Spleen (tissue), 11 donors: ENCODE measurements around the gene RAD51D. TPM values are rescaled to one million over a fixed set of nuclear protein-coding genes. Genes with fewer than 3 reads are reported as not detected.

Experiments used
- DNase-seq: peaks from one replicate; pipeline ENCODE4 v3.0.0-alpha.2; 2020
- H3K27ac ChIP-seq, 8 donors: fragments of 200-600 bp; sonication (generic) in 7 of 8; 1 replicate in 4 of 8; 2 replicates in 4 of 8; pipeline versions ENCODE4 v1.5.0 to v1.8.0; 2016 to 2021; ENCODE audit warnings: inconsistent platforms in 4 of 8, mild to moderate bottlenecking in 4 of 8, moderate library complexity in 1 of 8
- H3K27me3 ChIP-seq, 7 donors: fragments of 200-600 bp; sonication (generic) in 6 of 7; replicated peaks in 1 of 7; 1 replicate in 4 of 7; 2 replicates in 3 of 7; pipeline versions ENCODE4 v1.5.0 to v1.8.0; 2016 to 2021; ENCODE audit warnings: inconsistent platforms in 3 of 7, mild to moderate bottlenecking in 1 of 7
- H3K36me3 ChIP-seq, 6 donors: fragments of 200-600 bp; sonication (generic) in 5 of 6; 1 replicate in 4 of 6; 2 replicates in 2 of 6; pipeline versions ENCODE4 v1.5.0 to v1.8.0; 2016 to 2021; ENCODE audit warnings: inconsistent platforms in 2 of 6
- H3K4me1 ChIP-seq, 6 donors: fragments of 200-600 bp; sonication (generic) in 5 of 6; 1 replicate in 3 of 6; 2 replicates in 3 of 6; pipeline versions ENCODE4 v1.5.0 to v1.8.0; 2016 to 2021; ENCODE audit warnings: inconsistent platforms in 3 of 6
- H3K4me3 ChIP-seq, 8 donors: fragments of 200-600 bp; sonication (generic) in 7 of 8; 1 replicate in 4 of 8; 2 replicates in 4 of 8; pipeline versions ENCODE4 v1.5.0 to v1.8.0; 2016 to 2021; ENCODE audit warnings: inconsistent platforms in 4 of 8, mild to moderate bottlenecking in 4 of 8, moderate library complexity in 2 of 8
- H3K9me3 ChIP-seq, 8 donors: fragments of 200-600 bp; sonication (generic) in 7 of 8; 1 replicate in 4 of 8; 2 replicates in 4 of 8; pipeline versions ENCODE4 v1.5.0 to v1.8.0; 2016 to 2021; ENCODE audit warnings: inconsistent platforms in 4 of 8
- POLR2A ChIP-seq, 3 donors: fragments of 450-650 bp; IDR thresholded peaks; one replicate each; pipeline ENCODE4 v1.5.1; 2017; ENCODE audit warnings: antibody characterized with exemption in 3 of 3, mild to moderate bottlenecking in 1 of 3
- POLR2AphosphoS5 ChIP-seq, 3 donors: sonication (generic); formaldehyde crosslinking; IDR thresholded peaks; one replicate each; pipeline ENCODE4 v1.5.1; 2017; ENCODE audit warnings: antibody characterized with exemption in 3 of 3
- WGBS, 5 donors: extraction: QIAGEN DNeasy Blood & Tissue Kit in 3 of 5; methylation state at CpG; one replicate each; pipeline versions ENCODE4 v1.1.5 to v1.1.7; 2013 to 2018; 5-methylcytosine and 5-hydroxymethylcytosine counted together
- intact Hi-C: fragments of 100-400 bp; cut with DNase I; formaldehyde crosslinking; loops from one replicate; pipeline ENCODE4 v1.15.0; 2023; ENCODE audit warnings: low total_unique reads
- polyA plus RNA-seq, 3 donors: library from polyadenylated mRNA; stranded (reverse); fragments of 200-250 nt; gene quantifications; one replicate each; pipeline ENCODE4 v1.2.1, GENCODE V29; 2013
- total RNA-seq, 7 donors: library from RNA; depleted of rRNA in 3 of 7; stranded (reverse); fragments of >200 nt in 3 of 7; fragmentation: NEBNext Ultra II Directional in 4 of 7; extraction: Animal tissue kit (Norgen Biotek cat#: 25700) in 4 of 7; gene quantifications; one replicate each; pipeline versions ENCODE4 v1.1.0 to v1.2.1, GENCODE V29; 2016 to 2021
- TF ChIP-seq, protein P1 (sequence below), 11 experiments: fragments of 200-600 bp in 7 of 11; fragments of 450-650 bp in 4 of 11; sonication (generic) in 4 of 11; IDR thresholded peaks in 8 of 11; conservative IDR thresholded peaks in 3 of 11; 1 replicate in 7 of 11; 2 replicates in 4 of 11; pipeline versions ENCODE4 v1.4.0 to v1.8.0; 2016 to 2021; ENCODE audit warnings: antibody characterized with exemption in 11 of 11, inconsistent platforms in 4 of 11, mild to moderate bottlenecking in 1 of 11
- donor health status: healthy with polysubstance abuse.
- donor health status: DM: no; HTN: no; CAD: no; lungs with moderate emphysema.
- donor health status: DM: no; HTN: no; CAD: no.
- donor health status: Bipolar disorder and iron deficiency.
- donor health status: healthy.
- donor health status: DM: no; HTN: no; CAD: no.
- donor health status: DM: yes; HTN: yes; CAD: no.

Gene RAD51D
- total and polyA plus RNA-seq, 10 donors = 4.0 to 24.1 (median 14.4) TPM

- Histone ChIP-seq H3K27me3 (no peaks in the 10 kb centered on the region), H3K27ac (no peak overlapping the region), H3K4me3 (no peak overlapping the region), H3K36me3 (peaks cover 0 to 28% (median 0%) of the 10 kb centered on the region in 6 donors), H3K9me3 (no peaks in the 10 kb centered on the region), H3K4me1 (peaks cover under 1 to 53% (median 13%) of the 10 kb centered on the region in 6 donors)
- 96 to 100% (median 100%) methylated on average over 1 of the region's 1 CpG for WGBS, 5 donors
- no peak for DNase-seq
- TF ChIP-seq POLR2A (IDR thresholded peaks at IDR 0.05) = no peak
- TF ChIP-seq, protein P1, sequence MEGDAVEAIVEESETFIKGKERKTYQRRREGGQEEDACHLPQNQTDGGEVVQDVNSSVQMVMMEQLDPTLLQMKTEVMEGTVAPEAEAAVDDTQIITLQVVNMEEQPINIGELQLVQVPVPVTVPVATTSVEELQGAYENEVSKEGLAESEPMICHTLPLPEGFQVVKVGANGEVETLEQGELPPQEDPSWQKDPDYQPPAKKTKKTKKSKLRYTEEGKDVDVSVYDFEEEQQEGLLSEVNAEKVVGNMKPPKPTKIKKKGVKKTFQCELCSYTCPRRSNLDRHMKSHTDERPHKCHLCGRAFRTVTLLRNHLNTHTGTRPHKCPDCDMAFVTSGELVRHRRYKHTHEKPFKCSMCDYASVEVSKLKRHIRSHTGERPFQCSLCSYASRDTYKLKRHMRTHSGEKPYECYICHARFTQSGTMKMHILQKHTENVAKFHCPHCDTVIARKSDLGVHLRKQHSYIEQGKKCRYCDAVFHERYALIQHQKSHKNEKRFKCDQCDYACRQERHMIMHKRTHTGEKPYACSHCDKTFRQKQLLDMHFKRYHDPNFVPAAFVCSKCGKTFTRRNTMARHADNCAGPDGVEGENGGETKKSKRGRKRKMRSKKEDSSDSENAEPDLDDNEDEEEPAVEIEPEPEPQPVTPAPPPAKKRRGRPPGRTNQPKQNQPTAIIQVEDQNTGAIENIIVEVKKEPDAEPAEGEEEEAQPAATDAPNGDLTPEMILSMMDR (IDR thresholded peaks at IDR 0.05 in 8 of 11, conservative IDR thresholded peaks at IDR 0.05 in 3 of 11) = no peak
- TF ChIP-seq POLR2AphosphoS5 (IDR thresholded peaks at IDR 0.05) = no peak
- intact Hi-C loops = no loop called here
These were observed 62.2 kb downstream of the RAD51D start for GRCh38 chr17:35057332-35057915.

DNA sequence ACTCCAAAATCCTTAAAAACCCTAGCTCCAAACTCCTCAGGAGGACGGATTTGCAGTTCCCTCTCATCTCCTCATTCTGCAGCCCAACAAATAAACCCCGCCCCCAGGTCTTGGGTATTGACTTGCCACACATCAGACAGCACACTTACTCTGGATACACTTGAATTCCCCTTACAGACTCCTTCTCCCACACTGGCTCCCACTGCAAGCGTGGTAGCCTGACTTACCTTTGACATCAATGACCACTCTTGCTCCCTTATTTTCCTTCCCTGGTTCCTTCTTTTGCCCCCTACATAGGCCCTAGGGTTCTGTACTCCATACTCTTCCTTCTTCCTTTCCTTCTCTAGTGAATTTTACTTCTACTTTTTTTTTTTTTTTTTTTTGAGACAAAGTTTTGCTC lies 63.6 kb downstream of the RAD51D start:
- Histone ChIP-seq H3K27me3 (no peaks in the 10 kb centered on the region), H3K9me3 (no peaks in the 10 kb centered on the region), H3K4me3 (no peak overlapping the region), H3K27ac (no peak overlapping the region), H3K36me3 (peaks cover 0 to 28% (median 0%) of the 10 kb centered on the region in 6 donors), H3K4me1 (peaks cover 13 to 53% (median 24%) of the 10 kb centered on the region in 6 donors)
- intact Hi-C loops = no loop called here
- WGBS, 5 donors = 85 to 93% (median 88%) methylated on average over 3 of the region's 3 CpGs
- TF ChIP-seq, protein P1 (IDR thresholded peaks at IDR 0.05 in 8 of 11, conservative IDR thresholded peaks at IDR 0.05 in 3 of 11) = no peak
- no peak for TF ChIP-seq POLR2AphosphoS5 (IDR thresholded peaks at IDR 0.05)
- no peak for TF ChIP-seq POLR2A (IDR thresholded peaks at IDR 0.05)
- no peak for DNase-seq

GRCh38 chr17:35053204-35053603 lies 66.5 kb downstream of the RAD51D start:
- Histone ChIP-seq H3K27me3 (no peaks in the 10 kb centered on the region), H3K36me3 (peaks cover 0 to 9% (median 0%) of the 10 kb centered on the region in 6 donors), H3K9me3 (no peaks in the 10 kb centered on the region), H3K27ac (peak overlapping the region in 5 of 8 donors; percentile 86 to 90 (median 89)), H3K4me1 (peaks cover 25 to 70% (median 41%) of the 10 kb centered on the region in 6 donors), H3K4me3 (no peak overlapping the region)
- TF ChIP-seq, protein P1 (IDR thresholded peaks at IDR 0.05 in 8 of 11, conservative IDR thresholded peaks at IDR 0.05 in 3 of 11) = no peak
- TF ChIP-seq POLR2AphosphoS5 (IDR thresholded peaks at IDR 0.05) = no peak
- no peak for TF ChIP-seq POLR2A (IDR thresholded peaks at IDR 0.05)
- 88 to 94% (median 91%) methylated on average over 1 of the region's 1 CpG for WGBS, 5 donors
- intact Hi-C loops = no loop called here
- DNase-seq = no peak

DNA sequence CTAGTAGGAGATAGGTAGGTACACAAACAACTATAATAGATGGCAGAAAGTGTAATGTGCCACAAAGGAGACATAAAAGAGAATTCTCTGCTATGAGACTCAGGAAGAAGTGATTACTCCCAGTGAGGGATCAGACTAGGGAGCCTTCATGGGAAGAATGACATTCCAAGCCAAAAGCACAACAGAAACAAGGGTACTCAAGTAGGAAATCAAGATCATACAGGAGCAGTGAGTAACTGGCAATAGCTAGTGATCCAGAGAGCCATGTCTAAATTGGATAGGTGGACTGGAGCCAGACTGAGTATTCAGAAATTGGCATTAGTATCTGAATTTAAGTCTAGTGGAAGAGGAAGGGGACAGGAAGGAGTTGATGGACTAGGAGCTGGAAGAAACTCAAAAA lies 66.9 kb downstream of the RAD51D start:
- peaks cover 25 to 74% (median 41%) of the 10 kb centered on the region in 6 donors for H3K4me1 ChIP-seq
- TF ChIP-seq, protein P1 (IDR thresholded peaks at IDR 0.05 in 8 of 11, conservative IDR thresholded peaks at IDR 0.05 in 3 of 11) = no peak
- no peak for TF ChIP-seq POLR2A (IDR thresholded peaks at IDR 0.05)
- peak overlapping the region; percentile 77 to 90 (median 87) for H3K27ac ChIP-seq

More for the DNA sequence above, 66.9 kb downstream of the RAD51D start:
- no peak for DNase-seq
- intact Hi-C loops = no loop called here
- H3K9me3 ChIP-seq = no peaks in the 10 kb centered on the region
- no peak overlapping the region for H3K4me3 ChIP-seq
- H3K36me3 ChIP-seq = peaks cover 0 to 9% (median 0%) of the 10 kb centered on the region in 6 donors
- H3K27me3 ChIP-seq = no peaks in the 10 kb centered on the region
